ENCODE data around the gene AVEN.

DNA sequence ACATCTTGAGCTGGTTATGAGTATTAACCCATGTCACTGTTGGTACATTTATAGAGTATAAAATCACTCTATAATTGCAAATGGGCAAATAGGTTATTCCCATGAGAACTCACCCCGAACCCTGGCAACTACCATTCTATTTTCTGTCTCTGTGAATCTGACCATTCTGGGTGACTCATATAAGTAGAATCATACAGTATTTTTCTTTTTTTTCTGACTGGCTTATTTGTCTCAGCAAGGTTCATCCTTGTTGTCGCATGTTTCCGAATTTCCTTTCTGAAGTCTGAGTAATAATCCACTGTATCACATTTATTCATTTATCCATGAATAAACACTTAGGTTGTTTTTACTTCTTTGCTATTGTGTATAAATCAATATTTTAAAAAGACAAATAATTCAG is 130.6 kb downstream of the AVEN start:
- TF ChIP-seq GATA3 (IDR thresholded peaks at IDR 0.05; ENCODE audit: low read depth, low read length): no peak
- TF ChIP-seq GATA2 (IDR thresholded peaks at IDR 0.05; ENCODE audit: low read depth, low read length): no peak
